GM12878 (cell line): ENCODE data around the gene FBLN1. TPM values are rescaled to one million over a fixed set of nuclear protein-coding genes. Genes with fewer than 3 reads are reported as not detected.

Source experiments
- ATAC-seq: fragments of 200-7000 bp; cut with Tn5 transposase; 3 replicates; pipeline ENCODE4 v1.9.1; 2020; ENCODE audit warnings: mild to moderate bottlenecking, moderate library complexity
- BruUV-seq: library from RNA; stranded (reverse); fragments of 400-500 nt; replicated peaks from 2 replicates; lab custom pipeline; 2021; lab: Mats Ljungman, UMichigan
- CTCF ChIA-PET: fragments of 300-600 bp; sonication (Branson Sonifier 250); formaldehyde crosslinking; extraction: SDS; loops from one replicate; lab custom pipeline; 2021; ENCODE audit warnings: inconsistent platforms; lab: Yijun Ruan, JAX
- POLR2A ChIA-PET: fragments of 350-600 bp; formaldehyde crosslinking; extraction: SDS; loops from one replicate; lab custom pipeline; 2021; ENCODE audit warnings: inconsistent platforms; lab: Charles Lee
- RAD21 ChIA-PET: fragments of 300-600 bp; sonication (Branson Sonifier 250); formaldehyde crosslinking; loops from one replicate; lab custom pipeline; 2023; ENCODE audit warnings: antibody characterized with exemption; ENCODE audit not compliant: unreplicated experiment; lab: Charles Lee
- SMC1A ChIA-PET: fragments of 300-600 bp; sonication (Branson Sonifier 250); formaldehyde crosslinking; loops from one replicate; lab custom pipeline; 2023; ENCODE audit not compliant: unreplicated experiment, uncharacterized antibody; lab: Charles Lee
- DNase-seq: peaks from one replicate; pipeline ENCODE4 v3.0.0-alpha.2; 2011; ENCODE audit warnings: low read depth, low spot score
- FAIRE-seq: peaks from 3 replicates; lab custom pipeline; 2011; peaks lifted over from hg19 to GRCh38; lab: Jason Lieb, UNC
- H2AFZ ChIP-seq: 2 replicates; pipeline ENCODE4 v1.6.0; 2011; ENCODE audit warnings: low read depth, low read length, control low read depth; ENCODE audit not compliant: control insufficient read depth
- H3K27ac ChIP-seq: 2 replicates; pipeline ENCODE4 v1.5.1; 2011; ENCODE audit warnings: control low read depth; ENCODE audit not compliant: control insufficient read depth, insufficient read depth
- H3K27me3 ChIP-seq, 2 experiments: replicated peaks in 1 of 2; 2 replicates each; pipeline versions ENCODE4 v1.6.0 to v1.6.1; 2011; ENCODE audit warnings: low read length in 1 of 2; ENCODE audit not compliant: control insufficient read depth in 2 of 2, insufficient read depth in 2 of 2
- H3K36me3 ChIP-seq, 2 experiments: 2 replicates each; pipeline ENCODE4 v1.5.1; 2011; ENCODE audit warnings: low read length in 1 of 2; ENCODE audit not compliant: control insufficient read depth in 2 of 2, insufficient read depth in 2 of 2
- H3K4me1 ChIP-seq: 2 replicates; pipeline ENCODE4 v1.6.1; 2011; ENCODE audit warnings: mild to moderate bottlenecking, low read length, moderate library complexity, mixed read lengths; ENCODE audit not compliant: control insufficient read depth, insufficient read depth
- H3K4me2 ChIP-seq: 2 replicates; pipeline ENCODE4 v1.6.0; 2011; ENCODE audit warnings: control low read depth; ENCODE audit not compliant: control insufficient read depth, insufficient read depth
- H3K4me3 ChIP-seq: fragments of 200-600 bp; sonication (generic); 2 replicates; pipeline ENCODE4 v1.5.1; 2016
- H3K79me2 ChIP-seq: 2 replicates; pipeline ENCODE4 v1.6.0; 2011; ENCODE audit warnings: low read length; ENCODE audit not compliant: control insufficient read depth, insufficient read depth
- H3K9ac ChIP-seq: 2 replicates; pipeline ENCODE4 v1.8.0; 2011; ENCODE audit warnings: low read length, control low read depth, mixed read lengths; ENCODE audit not compliant: control insufficient read depth, insufficient read depth
- H3K9me3 ChIP-seq: replicated peaks from 3 replicates; pipeline ENCODE4 v1.5.1; 2011; ENCODE audit warnings: mild to moderate bottlenecking, low read length; ENCODE audit not compliant: control insufficient read depth, insufficient read depth
- H4K20me1 ChIP-seq: 2 replicates; pipeline ENCODE4 v1.6.0; 2011; ENCODE audit not compliant: control insufficient read depth, insufficient read depth
- ETV6 ChIP-seq, 2 experiments: fragments of 450-650 bp in 1 of 2; IDR thresholded peaks in 1 of 2; conservative IDR thresholded peaks in 1 of 2; 2 replicates each; pipeline ENCODE4 v1.6.1; 2014; ENCODE audit warnings: antibody characterized with exemption in 1 of 2, borderline replicate concordance in 1 of 2, low read depth in 1 of 2, mild to moderate bottlenecking in 1 of 2, moderate library complexity in 1 of 2
- JUNB ChIP-seq: IDR thresholded peaks from 2 replicates; pipeline ENCODE4 v1.6.1; 2016; ENCODE audit warnings: antibody characterized with exemption, mild to moderate bottlenecking
- MEF2A ChIP-seq: IDR thresholded peaks from 2 replicates; pipeline ENCODE4 v1.6.1; 2011; ENCODE audit warnings: low read depth, mild to moderate bottlenecking, low read length, moderate library complexity; ENCODE audit not compliant: insufficient read depth
- NR2C1 ChIP-seq: fragments of 450-650 bp; IDR thresholded peaks from 2 replicates; pipeline ENCODE4 v1.6.1; 2017; ENCODE audit warnings: antibody characterized with exemption, mild to moderate bottlenecking, moderate library complexity
- NR2C2 ChIP-seq: IDR thresholded peaks from 2 replicates; pipeline ENCODE4 v1.6.1; 2011; ENCODE audit warnings: borderline replicate concordance, low read depth; ENCODE audit not compliant: control insufficient read depth, insufficient read length
- ZBED1 ChIP-seq: IDR thresholded peaks from 2 replicates; pipeline ENCODE4 v1.6.1; 2016; ENCODE audit warnings: borderline replicate concordance
- WGBS: methylation state at CpG from one replicate; pipeline ENCODE4 v1.1.6; 2016; ENCODE audit warnings: low lambda C conversion rate; ENCODE audit not compliant: insufficient replicate concordance, insufficient coverage; ENCODE audit errors: missing lambda C conversion rate; 5-methylcytosine and 5-hydroxymethylcytosine counted together
- in situ Hi-C: fragments of 300-500 bp; cut with MboI; formaldehyde crosslinking; loops from 9 replicates; pipeline ENCODE4 v1.14.3; 2018; ENCODE audit warnings: mixed read lengths
- intact Hi-C: fragments of 100-400 bp; cut with micrococcal nuclease; formaldehyde crosslinking; loops from one replicate; pipeline ENCODE4 v1.14.2; 2022; ENCODE audit not compliant: unreplicated experiment
- polyA plus RNA-seq, 11 experiments: library from polyadenylated mRNA; depleted of rRNA in 4 of 11; unstranded in 6 of 11; stranded (reverse) in 5 of 11; fragments of >200 nt; fragmentation: Nextera tagmentation in 4 of 11; fragmentation: Illumina TruSeq in 1 of 11; extraction: Ambion mirVana in 4 of 11; extraction: Trizol in 1 of 11; gene quantifications; 1 replicate in 1 of 11; 2 replicates in 10 of 11; pipeline versions ENCODE4 v1.2.1 to v1.2.3, GENCODE V29; 2011 to 2016; ENCODE audit warnings: inconsistent platforms in 2 of 11, missing spikeins in 2 of 11, low read depth in 1 of 11
- total RNA-seq, 4 experiments: library from RNA; depleted of rRNA in 3 of 4; stranded (reverse); fragments of >200 nt in 3 of 4; fragmentation: Illumina TruSeq in 1 of 4; extraction: Trizol in 1 of 4; gene quantifications; 2 replicates each; pipeline versions ENCODE4 v1.2.1 to v1.2.3, GENCODE V29; 2013 to 2021

Gene FBLN1
- total and polyA plus RNA-seq, 10 of the 15 experiments (the other 5 are each of a cell fraction or from before 2014, with no cell fraction given), result 0.20 to 0.51 TPM; not detected in 8

DNA sequence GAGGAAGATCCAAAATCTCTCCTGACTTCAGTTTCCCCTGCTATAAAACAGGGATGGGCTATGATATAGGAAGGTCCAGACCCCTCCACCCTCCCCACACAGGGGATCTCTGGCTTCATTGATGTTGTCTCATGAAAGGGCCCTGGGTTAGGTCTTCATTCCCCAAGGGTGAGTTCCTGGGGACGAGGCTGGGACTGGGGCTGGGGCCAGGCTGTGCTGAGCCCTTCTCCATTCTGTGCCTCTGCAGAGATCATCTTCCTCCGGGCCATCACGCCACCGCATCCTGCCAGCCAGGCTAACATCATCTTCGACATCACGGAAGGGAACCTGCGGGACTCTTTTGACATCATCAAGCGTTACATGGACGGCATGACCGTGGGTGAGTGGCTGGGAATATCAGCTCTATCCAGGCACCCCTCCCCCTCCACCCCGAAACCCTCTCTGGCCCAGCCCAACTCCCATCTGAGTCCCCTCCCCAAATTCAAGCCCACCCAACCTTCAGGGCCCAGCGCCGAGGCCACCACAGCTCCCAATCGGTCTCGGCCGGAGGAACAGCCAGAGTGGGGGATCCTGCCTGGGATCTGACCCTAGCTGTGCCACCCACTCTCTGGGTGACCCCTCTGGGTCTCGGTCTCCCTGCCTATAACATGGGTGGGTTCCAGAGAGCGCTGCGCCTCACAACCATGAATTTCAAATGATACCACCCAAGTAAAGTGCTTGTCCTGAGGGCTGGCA lies 74.2 kb downstream of the FBLN1 start:
- H3K9ac ChIP-seq, result no peak overlapping the region
- no peak overlapping the region for H3K27ac ChIP-seq
- H3K27me3 ChIP-seq, result no peaks in the 10 kb centered on the region; a peak in 1 of 4 replicates
- DNase-seq, result no peak
- no peak overlapping the region for H3K4me2 ChIP-seq
- intact Hi-C loops, result no loop called here
- TF ChIP-seq MEF2A, result no peak
- TF ChIP-seq JUNB, result no peak
- TF ChIP-seq ZBED1, result no peak
- no peak for TF ChIP-seq NR2C2
- TF ChIP-seq NR2C1, result no peak
- TF ChIP-seq ETV6 (conservative IDR thresholded peaks at IDR 0.05 in 1 of 2, IDR thresholded peaks at IDR 0.05 in 1 of 2; ENCODE audit: borderline replicate concordance in 1 of 2, low read depth in 1 of 2), result no peak
- ChIA-PET CTCF (interaction anchor here (1.5 kb wide), 1 partner anchor 84 kb away, joined by 3 read pairs; no protein-coding TSS in a partner anchor), SMC1A (interaction anchor here (0.6 to 1.0 kb wide), 2 partner anchors 286 to 419 kb away, joined by 3 read pairs; no protein-coding TSS in a partner anchor), RAD21 (no interaction called here), POLR2A (interaction anchor here (0.6 kb wide), 1 partner anchor 399 kb away, joined by 4 read pairs; no protein-coding TSS in a partner anchor)
- WGBS, result 41% methylated on average over 19 of the region's 19 CpGs
- H3K4me3 ChIP-seq, result no peak overlapping the region
- no peak overlapping the region for H2AFZ ChIP-seq
- in situ Hi-C loops, result no loop called here
- no peaks in the 10 kb centered on the region; the same call in 2 of the 3 replicates for H3K9me3 ChIP-seq
- no peaks in the 10 kb centered on the region for H4K20me1 ChIP-seq
- no peaks in the 10 kb centered on the region for H3K79me2 ChIP-seq
- no TSS peak for BruUV-seq
- no peaks in the 10 kb centered on the region for H3K4me1 ChIP-seq
- H3K36me3 ChIP-seq, result no peaks in the 10 kb centered on the region
- no peak for FAIRE-seq
- ATAC-seq, result no peak
